H1 (cell line): ENCODE measurements around the gene IGF2BP3.

Experiments
- ATF3 ChIP-seq: IDR thresholded peaks from 2 replicates; pipeline ENCODE4 v1.6.1; 2011; ENCODE audit warnings: low read depth, mild to moderate bottlenecking, low read length; ENCODE audit not compliant: insufficient read depth
- BRCA1 ChIP-seq: IDR thresholded peaks from 2 replicates; pipeline ENCODE4 v1.6.1; 2012; ENCODE audit warnings: low read depth, low read length, improper control_type of control experiment
- CEBPB ChIP-seq: IDR thresholded peaks from 2 replicates; pipeline ENCODE4 v1.6.1; 2012; ENCODE audit warnings: low read depth, low read length
- CHD2 ChIP-seq: IDR thresholded peaks from 2 replicates; pipeline ENCODE4 v1.6.1; 2012; ENCODE audit warnings: low read length, improper control_type of control experiment
- CHD7 ChIP-seq: fragments of 300-600 bp; sonication (generic); IDR thresholded peaks from 2 replicates; pipeline ENCODE4 v1.7.1; 2012; ENCODE audit warnings: low read length, moderate library complexity, mild to moderate bottlenecking, inconsistent platforms; ENCODE audit not compliant: insufficient replicate concordance
- CTCF ChIP-seq, 3 experiments: IDR thresholded peaks; 1 replicate in 2 of 3; 2 replicates in 1 of 3; pipeline versions ENCODE4 v1.5.1 to v1.6.1; 2011; ENCODE audit warnings: low read length in 3 of 3, mild to moderate bottlenecking in 3 of 3, inconsistent platforms in 2 of 3, low read depth in 1 of 3, moderate library complexity in 1 of 3; ENCODE audit not compliant: insufficient read depth in 1 of 3; ENCODE audit errors: control extremely low read depth in 1 of 3
- EGR1 ChIP-seq: IDR thresholded peaks from 2 replicates; pipeline ENCODE4 v1.6.1; 2011; ENCODE audit warnings: low read depth, low read length, borderline replicate concordance
- EZH2 ChIP-seq: fragments of 200-600 bp; sonication (generic); IDR thresholded peaks from 2 replicates; pipeline ENCODE4 v1.7.1; 2012; ENCODE audit warnings: low read depth, mild to moderate bottlenecking, moderate library complexity, low read length, inconsistent platforms; ENCODE audit not compliant: severe bottlenecking
- GABPA ChIP-seq: IDR thresholded peaks from 2 replicates; pipeline ENCODE4 v1.6.1; 2011; ENCODE audit warnings: mild to moderate bottlenecking, low read length, moderate library complexity, borderline replicate concordance; ENCODE audit not compliant: insufficient read depth
- GTF2F1 ChIP-seq: IDR thresholded peaks from 2 replicates; pipeline ENCODE4 v1.6.1; 2012; ENCODE audit warnings: low read depth, low read length, improper control_type of control experiment, borderline replicate concordance
- SP4 ChIP-seq: IDR thresholded peaks from 2 replicates; pipeline ENCODE4 v1.6.1; 2012; ENCODE audit warnings: low read length, inconsistent platforms
- YY1 ChIP-seq: IDR thresholded peaks from 2 replicates; pipeline ENCODE4 v1.6.1; 2011; ENCODE audit warnings: low read depth, mild to moderate bottlenecking, low read length

- TF ChIP-seq CTCF (IDR thresholded peaks at IDR 0.05; ENCODE audit: control extremely low read depth in 1 of 3, insufficient read depth in 1 of 3, low read depth in 1 of 3, low read length in 3 of 3) = no peak
- TF ChIP-seq CEBPB = no peak
- no peak for TF ChIP-seq BRCA1
- no peak for TF ChIP-seq GTF2F1
- no peak for TF ChIP-seq CHD2
- TF ChIP-seq ATF3 = no peak
- no peak for TF ChIP-seq EZH2
- no peak for TF ChIP-seq SP4
- no peak for TF ChIP-seq GABPA
- no peak for TF ChIP-seq YY1
- TF ChIP-seq CHD7 = no peak
- TF ChIP-seq EGR1 = no peak
Observed at GRCh38 chr7:23415198-23415597, 55.1 kb downstream of the IGF2BP3 start.
